Heart left ventricle (tissue), 16 donors: ENCODE data around the gene EHD4. TPM values are rescaled to one million over a fixed set of nuclear protein-coding genes. Genes with fewer than 3 reads are reported as not detected.

Source experiments
- ATAC-seq, 4 donors: fragments of 200-7000 bp; cut with Tn5 transposase; one replicate each; pipeline ENCODE4 v1.9.1; 2020 to 2022; ENCODE audit warnings: moderate library complexity in 4 of 4, mild to moderate bottlenecking in 3 of 4, moderate number of reproducible peaks in 1 of 4
- DNase-seq, 5 donors: peaks; one replicate each; pipeline ENCODE4 v3.0.0-alpha.2; 2020
- H3K27ac ChIP-seq, 12 donors: fragments of 200-600 bp; sonication (generic) in 4 of 12; one replicate each; pipeline versions ENCODE4 v1.5.0 to v1.8.0; 2016 to 2022; ENCODE audit warnings: mild to moderate bottlenecking in 2 of 12
- H3K27me3 ChIP-seq, 9 donors: fragments of 200-600 bp; sonication (generic) in 2 of 9; one replicate each; pipeline versions ENCODE4 v1.5.1 to v1.8.0; 2016 to 2022; ENCODE audit warnings: mild to moderate bottlenecking in 3 of 9
- H3K36me3 ChIP-seq, 9 donors: fragments of 200-600 bp; sonication (generic) in 2 of 9; one replicate each; pipeline versions ENCODE4 v1.5.0 to v1.8.0; 2018 to 2022; ENCODE audit warnings: mild to moderate bottlenecking in 2 of 9
- H3K4me1 ChIP-seq, 12 donors: fragments of 200-600 bp; sonication (generic) in 4 of 12; one replicate each; pipeline versions ENCODE4 v1.5.0 to v1.8.0; 2016 to 2022; ENCODE audit warnings: mild to moderate bottlenecking in 3 of 12
- H3K4me3 ChIP-seq, 12 donors: fragments of 200-600 bp; sonication (generic) in 4 of 12; one replicate each; pipeline versions ENCODE4 v1.5.0 to v1.8.0; 2017 to 2022; ENCODE audit warnings: mild to moderate bottlenecking in 9 of 12, moderate library complexity in 4 of 12
- H3K9me3 ChIP-seq, 12 donors: fragments of 200-600 bp; sonication (generic) in 4 of 12; one replicate each; pipeline versions ENCODE4 v1.5.0 to v1.8.0; 2016 to 2022; ENCODE audit warnings: mild to moderate bottlenecking in 1 of 12
- POLR2A ChIP-seq, 2 donors: fragments of 450-650 bp; IDR thresholded peaks; one replicate each; pipeline ENCODE4 v1.6.1; 2017; ENCODE audit warnings: antibody characterized with exemption in 2 of 2, mild to moderate bottlenecking in 2 of 2, moderate library complexity in 2 of 2
- WGBS, 4 donors: extraction: QIAGEN DNeasy Blood & Tissue Kit in 2 of 4; methylation state at CpG; one replicate each; pipeline versions ENCODE4 v1.1.5 to v1.1.7; 2013 to 2018; 5-methylcytosine and 5-hydroxymethylcytosine counted together
- intact Hi-C, 10 donors: fragments of 100-400 bp; cut with DNase I; formaldehyde crosslinking; loops; one replicate each; pipeline versions ENCODE4 v1.11.1 to v1.14.2; 2022
- polyA plus RNA-seq, 2 donors: library from polyadenylated mRNA; stranded (reverse); fragments of 200-250 nt; gene quantifications; one replicate each; pipeline ENCODE4 v1.2.3, GENCODE V29; 2013
- total RNA-seq, 9 donors: library from RNA; depleted of rRNA in 2 of 9; stranded (reverse); fragments of >200 nt in 2 of 9; fragmentation: NEBNext Ultra II Directional in 3 of 9; extraction: Animal tissue kit (Norgen Biotek cat#: 25700) in 3 of 9; gene quantifications; one replicate each; pipeline versions ENCODE4 v1.1.0 to v1.2.4, GENCODE V29; 2016 to 2023
- TF ChIP-seq, protein P1 (sequence below), 12 donors: fragments of 200-600 bp; sonication (generic) in 4 of 12; IDR thresholded peaks; one replicate each; pipeline versions ENCODE4 v1.5.0 to v1.8.0; 2018 to 2022; ENCODE audit warnings: antibody characterized with exemption in 12 of 12, mild to moderate bottlenecking in 5 of 12
- donor health status: ischemic (EF 13 %, LVEDD 7.1; RV severe dilation, severe dysfunction).
- donor health status: healthy with polysubstance abuse.
- donor health status: DM: no; HTN: yes; CAD: no.
- donor health status: DM: no; HTN: no; CAD: no.
- donor health status: ischemic (EF 25% LVEDD 6.9; RV normal size, moderate dysfunction).
- donor health status: ischemic (EF 25% LVEDD 5.7; RV mildly dilated, moderate dysfunction).
- donor health status: healthy.
- donor health status: DM: yes; HTN: yes; CAD: no.
- donor health status: ischemic (EF 35%, LVEDD 5.7; RV mildly dilated, moderate dysfunction).
- donor health status: nonischemic (EF 11% LVEDD 7.7; RV severe dilation, severe dysfunction).
- donor health status: DM: yes; HTN: yes; CAD: no.
- donor health status: PGD.
- donor health status: ischemic (EF 29% LVEDD 5.4; RV normal size, mild dysfunction).
- donor health status: nonischemic (EF 23%, LVEDD 6.1; RV moderate dilation, normal function).

The EHD4 gene
- total and polyA plus RNA-seq, 11 donors = 25.6 to 70.8 (median 43.9) TPM

DNA sequence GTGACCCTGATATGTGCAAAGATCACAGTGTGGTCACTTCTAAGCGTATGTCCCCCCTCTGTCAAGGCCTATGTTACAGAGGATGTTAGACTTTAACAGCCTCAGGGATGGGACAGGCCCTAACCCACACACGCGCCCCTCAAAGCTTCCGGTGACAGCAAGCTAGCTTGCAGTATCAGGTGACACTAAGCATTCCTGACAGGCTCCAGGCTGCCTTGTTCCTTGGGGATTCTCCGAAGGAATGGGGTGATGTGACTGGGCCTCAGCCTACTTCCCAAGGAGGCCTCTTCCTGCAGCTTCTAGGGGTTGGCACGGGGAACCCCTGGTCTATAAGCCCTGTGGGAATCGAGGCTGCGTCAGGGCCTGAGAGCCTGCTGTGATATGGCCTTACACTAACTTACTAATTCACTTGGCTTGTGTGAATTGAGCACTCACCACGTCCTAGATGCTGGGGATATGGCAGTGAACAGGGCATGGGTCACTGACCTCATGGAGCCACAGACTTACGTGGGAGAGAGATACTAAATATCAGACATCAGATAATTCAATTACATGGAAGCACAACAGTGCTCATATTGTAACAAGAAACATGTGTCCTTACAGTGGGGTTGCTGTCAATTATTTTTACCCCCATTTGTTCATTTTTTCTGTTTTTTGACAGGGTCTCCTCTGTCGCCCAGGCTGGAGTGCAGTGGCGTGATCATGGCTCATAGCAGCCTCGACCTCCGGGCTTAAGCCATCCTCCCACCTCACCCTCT is 67.1 kb downstream of the EHD4 start:
- 65 to 72% (median 68%) methylated on average over 12 to 14 of the region's 14 CpGs for WGBS, 4 donors
- DNase-seq (peak in 1 of 5 donors; percentile 17), ATAC-seq (peak in 2 of 4 donors; percentile 1 to 2)
- Histone ChIP-seq H3K27ac (peak overlapping the region in 9 of 12 donors; percentile 9 to 67 (median 42)), H3K4me3 (no peak overlapping the region), H3K27me3 (no peaks in the 10 kb centered on the region), H3K4me1 (peaks cover 0 to 38% (median 21%) of the 10 kb centered on the region in 12 donors), H3K36me3 (peaks cover 0 to 92% (median 69%) of the 10 kb centered on the region in 9 donors), H3K9me3 (no peaks in the 10 kb centered on the region)
- intact Hi-C loops = loop anchor here in 4 of 10 donors (2.0 to 10.0 kb wide), 4 partner anchors 130 to 150 kb away; partner anchors contain the start of gene MAPKBP1 (in 3 of the 4)
- TF ChIP-seq, protein P1, sequence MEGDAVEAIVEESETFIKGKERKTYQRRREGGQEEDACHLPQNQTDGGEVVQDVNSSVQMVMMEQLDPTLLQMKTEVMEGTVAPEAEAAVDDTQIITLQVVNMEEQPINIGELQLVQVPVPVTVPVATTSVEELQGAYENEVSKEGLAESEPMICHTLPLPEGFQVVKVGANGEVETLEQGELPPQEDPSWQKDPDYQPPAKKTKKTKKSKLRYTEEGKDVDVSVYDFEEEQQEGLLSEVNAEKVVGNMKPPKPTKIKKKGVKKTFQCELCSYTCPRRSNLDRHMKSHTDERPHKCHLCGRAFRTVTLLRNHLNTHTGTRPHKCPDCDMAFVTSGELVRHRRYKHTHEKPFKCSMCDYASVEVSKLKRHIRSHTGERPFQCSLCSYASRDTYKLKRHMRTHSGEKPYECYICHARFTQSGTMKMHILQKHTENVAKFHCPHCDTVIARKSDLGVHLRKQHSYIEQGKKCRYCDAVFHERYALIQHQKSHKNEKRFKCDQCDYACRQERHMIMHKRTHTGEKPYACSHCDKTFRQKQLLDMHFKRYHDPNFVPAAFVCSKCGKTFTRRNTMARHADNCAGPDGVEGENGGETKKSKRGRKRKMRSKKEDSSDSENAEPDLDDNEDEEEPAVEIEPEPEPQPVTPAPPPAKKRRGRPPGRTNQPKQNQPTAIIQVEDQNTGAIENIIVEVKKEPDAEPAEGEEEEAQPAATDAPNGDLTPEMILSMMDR (IDR thresholded peaks at IDR 0.05) = no peak
- no peak for TF ChIP-seq POLR2A (IDR thresholded peaks at IDR 0.05)

DNA sequence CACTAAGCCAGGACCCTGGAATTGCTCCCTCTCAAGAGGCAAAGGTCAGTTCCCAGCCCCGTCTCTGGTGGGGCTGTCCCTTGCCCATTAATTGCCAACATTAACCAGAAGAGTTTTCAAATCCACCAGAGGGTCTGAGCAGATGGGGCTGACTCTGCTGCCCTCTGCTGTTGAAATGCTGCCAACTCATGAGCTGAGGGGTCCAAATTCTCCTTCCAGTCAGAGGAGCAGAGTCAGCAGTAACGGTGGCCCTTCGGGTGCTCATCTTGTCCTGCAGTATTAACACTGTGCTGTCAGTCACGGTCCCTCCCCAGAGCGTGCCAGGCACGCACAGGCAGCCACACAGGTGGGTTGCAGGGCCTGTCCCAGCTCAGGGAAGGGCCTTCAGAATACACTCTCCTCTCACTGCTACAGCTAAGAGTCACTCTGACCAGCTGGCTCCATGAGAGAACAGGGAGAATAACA is 67.8 kb downstream of the EHD4 start:
- intact Hi-C loops = loop anchor here in 8 of 10 donors (2.0 to 10.0 kb wide), 7 partner anchors 68 to 243 kb away; partner anchors contain the start of genes MAPKBP1 (in 5 of the 8), EHD4 (in 3 of the 8) and JMJD7 (in 3 of the 8)
- Histone ChIP-seq H3K4me1 (peaks cover 0 to 40% (median 21%) of the 10 kb centered on the region in 12 donors), H3K36me3 (peaks cover 0 to 92% (median 71%) of the 10 kb centered on the region in 9 donors), H3K9me3 (no peaks in the 10 kb centered on the region), H3K27ac (peak overlapping the region in 9 of 12 donors; percentile 20 to 67 (median 42)), H3K4me3 (no peak overlapping the region), H3K27me3 (no peaks in the 10 kb centered on the region)
- TF ChIP-seq, protein P1 (IDR thresholded peaks at IDR 0.05) = peak; percentile 78 to 89 (median 83)
- no peak for TF ChIP-seq POLR2A (IDR thresholded peaks at IDR 0.05)
- DNase-seq (peak in 4 of 5 donors; percentile 63 to 67 (median 65)), ATAC-seq (peak; percentile 48 to 75 (median 64))
- WGBS, 4 donors = 14 to 16% (median 15%) methylated on average over 6 of the region's 6 CpGs

DNA sequence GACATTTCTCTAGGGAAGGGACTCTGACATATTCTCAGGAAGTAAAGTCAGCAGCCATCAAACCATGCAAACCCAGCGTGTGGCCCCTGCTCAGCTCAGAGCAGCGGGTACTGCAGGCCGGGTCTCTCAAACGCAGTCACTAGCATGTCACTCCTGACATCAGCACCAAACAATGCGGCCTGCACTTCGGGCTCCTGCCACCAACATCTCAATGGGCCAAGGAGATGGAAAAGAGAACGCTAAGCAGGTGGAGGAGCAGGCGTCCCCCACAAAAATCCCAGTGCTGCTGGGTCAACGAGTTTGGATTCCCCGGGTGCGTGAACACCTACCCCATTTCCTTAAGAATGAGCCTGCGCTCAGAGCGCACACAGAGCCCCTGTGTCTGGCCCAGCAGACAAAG is 68.6 kb downstream of the EHD4 start:
- 46 to 68% (median 66%) methylated on average over 8 to 13 of the region's 13 CpGs for whole genome bisulfite sequencing, 4 donors
- no peaks in the 10 kb centered on the region for H3K27me3 ChIP-seq
- intact Hi-C loops = loop anchor here in 7 of 10 donors (2.0 to 10.0 kb wide), 7 partner anchors 69 to 244 kb away; partner anchors contain the start of genes EHD4 (in 3 of the 7), JMJD7 (in 3 of the 7) and MAPKBP1 (in 3 of the 7)
- peak overlapping the region in 8 of 12 donors; percentile 31 to 67 (median 46) for H3K27ac ChIP-seq
- peaks cover 0 to 32% (median 16%) of the 10 kb centered on the region in 12 donors for H3K4me1 ChIP-seq
- peak in 1 of 5 donors; percentile 32 for DNase-seq
- peak in 2 of 4 donors; percentile 40 to 43 for ATAC-seq
- TF ChIP-seq, protein P1 (IDR thresholded peaks at IDR 0.05) = no peak
- no peak for TF ChIP-seq POLR2A (IDR thresholded peaks at IDR 0.05)
- H3K4me3 ChIP-seq = no peak overlapping the region
- H3K36me3 ChIP-seq = peaks cover 0 to 92% (median 71%) of the 10 kb centered on the region in 9 donors
- no peaks in the 10 kb centered on the region for H3K9me3 ChIP-seq

DNA sequence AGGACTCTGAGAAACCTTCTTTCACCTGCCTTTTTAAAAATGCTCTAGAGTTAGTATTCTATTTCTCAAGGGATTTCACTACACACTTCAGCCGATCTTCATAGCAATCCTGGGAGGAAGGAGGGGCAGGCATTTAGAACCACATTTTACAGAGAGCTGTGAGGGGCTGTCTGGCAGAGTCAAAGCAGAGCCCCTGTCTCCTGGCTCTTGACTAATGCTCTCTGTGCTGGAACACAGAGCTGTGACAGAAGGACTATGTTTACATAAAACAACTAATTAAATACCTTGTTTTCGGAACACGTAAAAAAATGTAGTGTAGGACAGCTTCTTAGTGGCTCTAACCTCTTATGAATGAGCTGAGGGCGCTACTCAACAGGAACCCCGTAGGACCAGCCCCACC is 70.9 kb downstream of the EHD4 start:
- Histone ChIP-seq H3K4me3 (no peak overlapping the region), H3K36me3 (peaks cover 0 to 94% (median 69%) of the 10 kb centered on the region in 9 donors), H3K27me3 (no peaks in the 10 kb centered on the region), H3K4me1 (peaks cover 0 to 25% (median 15%) of the 10 kb centered on the region in 12 donors), H3K27ac (peak overlapping the region in 3 of 12 donors; percentile 2 to 31 (median 27)), H3K9me3 (no peaks in the 10 kb centered on the region)
- intact Hi-C loops = loop anchor here in 7 of 10 donors (5.0 to 10.0 kb wide), 6 partner anchors 71 to 246 kb away; partner anchors contain the start of genes EHD4 (in 3 of the 7), JMJD7 (in 3 of the 7) and MAPKBP1 (in 3 of the 7)
- DNase-seq (no peak), ATAC-seq (no peak)
- TF ChIP-seq, protein P1 (IDR thresholded peaks at IDR 0.05) = no peak
- no peak for TF ChIP-seq POLR2A (IDR thresholded peaks at IDR 0.05)
- 75 to 87% (median 81%) methylated on average over 5 of the region's 5 CpGs for WGBS, 4 donors
